Measurements from ENCODE around the gene EVPL. TPM values are rescaled to one million over a fixed set of nuclear protein-coding genes. Genes with fewer than 3 reads are reported as not detected.

Gene EVPL
- total and polyA plus RNA-seq, 2 of the 13 experiments (the other 11 are each of a cell fraction or from before 2014, with no cell fraction given), result 2.1 to 8.2 TPM

- TF ChIP-seq, protein P1, sequence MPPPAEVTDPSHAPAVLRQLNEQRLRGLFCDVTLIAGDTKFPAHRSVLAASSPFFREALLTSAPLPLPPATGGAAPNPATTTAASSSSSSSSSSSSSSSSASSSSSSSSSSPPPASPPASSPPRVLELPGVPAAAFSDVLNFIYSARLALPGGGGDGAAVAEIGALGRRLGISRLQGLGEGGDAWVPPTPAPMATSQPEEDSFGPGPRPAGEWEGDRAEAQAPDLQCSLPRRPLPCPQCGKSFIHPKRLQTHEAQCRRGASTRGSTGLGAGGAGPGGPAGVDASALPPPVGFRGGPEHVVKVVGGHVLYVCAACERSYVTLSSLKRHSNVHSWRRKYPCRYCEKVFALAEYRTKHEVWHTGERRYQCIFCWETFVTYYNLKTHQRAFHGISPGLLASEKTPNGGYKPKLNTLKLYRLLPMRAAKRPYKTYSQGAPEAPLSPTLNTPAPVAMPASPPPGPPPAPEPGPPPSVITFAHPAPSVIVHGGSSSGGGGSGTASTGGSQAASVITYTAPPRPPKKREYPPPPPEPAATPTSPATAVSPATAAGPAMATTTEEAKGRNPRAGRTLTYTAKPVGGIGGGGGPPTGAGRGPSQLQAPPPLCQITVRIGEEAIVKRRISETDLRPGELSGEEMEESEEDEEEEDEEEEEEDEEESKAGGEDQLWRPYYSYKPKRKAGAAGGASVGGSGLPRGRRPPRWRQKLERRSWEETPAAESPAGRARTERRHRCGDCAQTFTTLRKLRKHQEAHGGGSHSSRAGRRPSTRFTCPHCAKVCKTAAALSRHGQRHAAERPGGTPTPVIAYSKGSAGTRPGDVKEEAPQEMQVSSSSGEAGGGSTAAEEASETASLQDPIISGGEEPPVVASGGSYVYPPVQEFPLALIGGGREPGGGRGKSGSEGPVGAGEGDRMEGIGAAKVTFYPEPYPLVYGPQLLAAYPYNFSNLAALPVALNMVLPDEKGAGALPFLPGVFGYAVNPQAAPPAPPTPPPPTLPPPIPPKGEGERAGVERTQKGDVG (CRISPR knock-in tag; IDR thresholded peaks at IDR 0.05; ENCODE audit: borderline replicate concordance), result no peak; the same call in 1 of the 2 replicates
- TF ChIP-seq ZKSCAN8 (CRISPR knock-in tag; IDR thresholded peaks at IDR 0.05; ENCODE audit: borderline replicate concordance) (peak; percentile 52; the same call in 1 of the 2 replicates), SKIL (CRISPR knock-in tag; IDR thresholded peaks at IDR 0.05; ENCODE audit: borderline replicate concordance) (no peak; the same call in none of the 2 replicates), ZNF552 (CRISPR knock-in tag; IDR thresholded peaks at IDR 0.05; ENCODE audit: borderline replicate concordance) (peak; percentile 77; the same call in 1 of the 2 replicates), NR2C2 (CRISPR knock-in tag; IDR thresholded peaks at IDR 0.05; ENCODE audit: borderline replicate concordance) (peak; percentile 95), GABPB1 (CRISPR knock-in tag; IDR thresholded peaks at IDR 0.05) (peak; percentile 92), ZMYM4 (CRISPR knock-in tag; IDR thresholded peaks at IDR 0.05) (peak; percentile 82; the same call in 1 of the 2 replicates), KIAA2018 (CRISPR knock-in tag; IDR thresholded peaks at IDR 0.05; ENCODE audit: borderline replicate concordance) (no peak), ZNF660 (CRISPR knock-in tag; IDR thresholded peaks at IDR 0.05; ENCODE audit: borderline replicate concordance, low read depth) (no peak), RBM39 (IDR thresholded peaks at IDR 0.05; ENCODE audit: low read depth, low read length, poor library complexity, severe bottlenecking) (peak; percentile 93), NFIC (IDR thresholded peaks at IDR 0.05; ENCODE audit: low read length) (no peak), FOXK2 (IDR thresholded peaks at IDR 0.05) (no peak), HOXD1 (CRISPR knock-in tag; IDR thresholded peaks at IDR 0.05) (0 out of 2 replicates have a peak, but pooled peaks have one; percentile 12)
These were observed 45.2 kb upstream of the EVPL start, which contains the start of gene SRP68 (continued) for GRCh38 chr17:76072148-76072858.

Data from HepG2 (cell line).